DOHH2 (cell line): ENCODE data around the gene CLN6.

Experiments
- EZH2phosphoT487 ChIP-seq: fragments of 200-600 bp; sonication (generic); IDR thresholded peaks from 2 replicates; pipeline ENCODE4 v1.6.1; 2017; ENCODE audit warnings: borderline replicate concordance, mild to moderate bottlenecking, antibody characterized with exemption, low read length, moderate library complexity, mixed read lengths
- TF ChIP-seq, protein P1 (sequence below): fragments of 200-600 bp; sonication (generic); IDR thresholded peaks from one replicate; pipeline ENCODE4 v1.5.1; 2014; ENCODE audit warnings: antibody characterized with exemption, mild to moderate bottlenecking, low read depth, low read length; ENCODE audit not compliant: poor library complexity, severe bottlenecking

DNA sequence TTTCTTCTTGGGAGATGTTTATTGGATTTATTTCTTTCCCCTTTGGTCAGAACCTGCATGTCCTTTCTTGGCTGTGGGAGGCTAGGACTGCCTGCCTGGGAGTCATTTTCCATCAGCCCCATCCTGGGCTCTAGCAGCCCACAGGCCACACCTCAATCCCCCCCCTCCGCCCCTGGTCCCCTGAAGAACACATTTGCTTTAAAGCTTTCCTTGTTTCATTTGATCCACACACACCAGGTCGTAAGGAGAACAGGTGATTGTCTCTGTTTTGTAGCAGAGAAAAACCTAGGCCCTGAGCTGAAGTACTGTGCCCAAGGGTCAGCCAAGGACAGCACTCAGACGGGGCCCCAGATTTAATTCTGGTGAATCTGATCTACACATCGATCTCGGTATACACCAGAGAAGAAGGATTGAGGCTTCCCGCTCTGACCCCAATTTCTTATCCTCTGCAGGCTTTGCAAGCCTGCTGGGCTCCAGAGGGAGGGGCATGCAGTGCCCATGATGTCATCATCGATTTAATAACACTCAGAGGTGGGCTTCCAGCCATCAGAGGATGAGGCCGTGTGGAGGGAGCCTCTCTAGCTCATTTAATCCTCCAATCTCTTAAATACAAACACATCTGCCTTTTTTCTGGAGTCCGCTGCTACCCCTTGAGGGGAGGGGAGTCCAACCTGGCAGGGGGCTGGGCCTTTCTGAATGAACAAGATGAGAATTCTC lies 1.7 kb upstream of the CLN6 start:
- TF ChIP-seq, protein P1, sequence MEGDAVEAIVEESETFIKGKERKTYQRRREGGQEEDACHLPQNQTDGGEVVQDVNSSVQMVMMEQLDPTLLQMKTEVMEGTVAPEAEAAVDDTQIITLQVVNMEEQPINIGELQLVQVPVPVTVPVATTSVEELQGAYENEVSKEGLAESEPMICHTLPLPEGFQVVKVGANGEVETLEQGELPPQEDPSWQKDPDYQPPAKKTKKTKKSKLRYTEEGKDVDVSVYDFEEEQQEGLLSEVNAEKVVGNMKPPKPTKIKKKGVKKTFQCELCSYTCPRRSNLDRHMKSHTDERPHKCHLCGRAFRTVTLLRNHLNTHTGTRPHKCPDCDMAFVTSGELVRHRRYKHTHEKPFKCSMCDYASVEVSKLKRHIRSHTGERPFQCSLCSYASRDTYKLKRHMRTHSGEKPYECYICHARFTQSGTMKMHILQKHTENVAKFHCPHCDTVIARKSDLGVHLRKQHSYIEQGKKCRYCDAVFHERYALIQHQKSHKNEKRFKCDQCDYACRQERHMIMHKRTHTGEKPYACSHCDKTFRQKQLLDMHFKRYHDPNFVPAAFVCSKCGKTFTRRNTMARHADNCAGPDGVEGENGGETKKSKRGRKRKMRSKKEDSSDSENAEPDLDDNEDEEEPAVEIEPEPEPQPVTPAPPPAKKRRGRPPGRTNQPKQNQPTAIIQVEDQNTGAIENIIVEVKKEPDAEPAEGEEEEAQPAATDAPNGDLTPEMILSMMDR, result no peak
- no peak for TF ChIP-seq EZH2phosphoT487
